Measurements from ENCODE around the gene RAB31. TPM values are rescaled to one million over a fixed set of nuclear protein-coding genes. Genes with fewer than 3 reads are reported as not detected.

Gene RAB31
- total RNA-seq, 4 donors from 2014 or later: 17.4 to 76.0 (median 45.0) TPM

GRCh38 chr18:9679125-9679524, 29.0 kb upstream of the RAB31 start:
- no peak overlapping the region for H3K27ac ChIP-seq
- no peaks in the 10 kb centered on the region for H3K27me3 ChIP-seq
- no peak overlapping the region for H3K4me3 ChIP-seq
- H3K36me3 ChIP-seq: no peaks in the 10 kb centered on the region
- no peak for TF ChIP-seq CTCF (IDR thresholded peaks at IDR 0.05)
- no peak for TF ChIP-seq POLR2A (IDR thresholded peaks at IDR 0.05)
- no peak for DNase-seq
- intact Hi-C loops (cut with DNase I): no loop called here
- WGBS, 2 donors: 87 to 98% methylated on average over 7 to 15 of the region's 17 CpGs
- no peaks in the 10 kb centered on the region for H3K9me3 ChIP-seq
- H3K4me1 ChIP-seq: peaks cover 7 to 15% (median 7%) of the 10 kb centered on the region in 3 donors

DNA sequence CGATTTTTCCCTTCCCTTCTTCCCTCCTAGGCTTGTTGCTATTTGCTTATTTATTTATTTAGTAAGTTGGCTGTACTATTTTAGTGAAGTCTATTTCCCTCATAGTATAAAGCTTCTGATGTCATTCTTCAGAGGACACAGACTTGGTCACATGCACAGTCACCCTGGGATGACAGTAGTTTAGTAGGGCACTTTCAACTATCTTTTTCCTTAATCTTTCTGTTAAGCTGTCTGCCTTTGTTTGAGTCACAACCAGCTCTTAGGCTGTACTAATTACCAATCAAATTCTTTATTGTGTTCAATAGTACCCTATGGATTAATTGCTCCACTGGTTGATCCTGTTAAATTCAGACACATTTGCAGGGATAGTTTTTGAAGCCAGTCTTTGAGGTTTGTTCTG, 26.9 kb upstream of the RAB31 start:
- whole genome bisulfite sequencing, 2 donors: 83 to 87% methylated on average over 1 of the region's 1 CpG
- no peak for DNase-seq
- no peaks in the 10 kb centered on the region for H3K9me3 ChIP-seq
- H3K36me3 ChIP-seq: no peaks in the 10 kb centered on the region
- TF ChIP-seq POLR2A (IDR thresholded peaks at IDR 0.05): no peak
- no peak for TF ChIP-seq CTCF (IDR thresholded peaks at IDR 0.05)
- intact Hi-C loops (cut with DNase I): loop anchor here (10.0 kb wide), 1 partner anchor 66 kb away; the partner anchor contains the start of gene PPP4R1
- no peak overlapping the region for H3K4me3 ChIP-seq
- no peak overlapping the region for H3K27ac ChIP-seq
- H3K27me3 ChIP-seq: no peaks in the 10 kb centered on the region
- peaks cover 15 to 29% (median 20%) of the 10 kb centered on the region in 3 donors for H3K4me1 ChIP-seq

- 92 to 95% methylated on average over 1 of the region's 1 CpG for WGBS, 2 donors
- DNase-seq: no peak
- TF ChIP-seq POLR2A (IDR thresholded peaks at IDR 0.05) (no peak), CTCF (IDR thresholded peaks at IDR 0.05) (no peak)
Observed at GRCh38 chr18:9682572-9682971, 25.5 kb upstream of the RAB31 start.

GRCh38 chr18:9683418-9684396, 24.4 kb upstream of the RAB31 start:
- 48 to 57% methylated on average over 9 of the region's 9 CpGs for WGBS, 2 donors
- intact Hi-C loops (cut with DNase I): loop anchor here (10.0 kb wide), 1 partner anchor 69 kb away; the partner anchor contains the start of gene PPP4R1
- TF ChIP-seq CTCF (IDR thresholded peaks at IDR 0.05) (peak in 4 of 6 experiments; percentile 26 to 46 (median 40)), POLR2A (IDR thresholded peaks at IDR 0.05) (no peak)
- Histone ChIP-seq H3K36me3 (no peaks in the 10 kb centered on the region), H3K4me1 (peaks cover 20 to 39% (median 20%) of the 10 kb centered on the region in 3 donors), H3K4me3 (no peak overlapping the region), H3K27ac (peak overlapping the region; percentile 30 to 75 (median 54)), H3K27me3 (no peaks in the 10 kb centered on the region), H3K9me3 (no peaks in the 10 kb centered on the region)
- DNase-seq: no peak

More at GRCh38 chr18:9682572-9682971, 25.5 kb upstream of the RAB31 start:
- Histone ChIP-seq H3K4me3 (no peak overlapping the region), H3K36me3 (no peaks in the 10 kb centered on the region), H3K27me3 (no peaks in the 10 kb centered on the region), H3K4me1 (peaks cover 15 to 31% (median 20%) of the 10 kb centered on the region in 3 donors), H3K9me3 (no peaks in the 10 kb centered on the region), H3K27ac (no peak overlapping the region)
- intact Hi-C loops (cut with DNase I): loop anchor here (10.0 kb wide), 1 partner anchor 68 kb away; the partner anchor contains the start of gene PPP4R1
